ENCODE data around the gene BECN2. TPM values are rescaled to one million over a fixed set of nuclear protein-coding genes. Genes with fewer than 3 reads are reported as not detected.
A peak's percentile ranks its signal among the peaks of the same experiment; 100 is the strongest.

Gene BECN2
- total and polyA plus RNA-seq, 2 of the 13 experiments (the other 11 are each of a cell fraction or from before 2014, with no cell fraction given): not detected

GRCh38 chr1:241932845-241933244 lies 24.7 kb upstream of the BECN2 start:
- no peak overlapping the region for H3K27ac ChIP-seq (ENCODE audit: extremely low read length, insufficient read depth, low read length)
- no peaks in the 10 kb centered on the region for H3K79me2 ChIP-seq (ENCODE audit: insufficient read depth, low read length)
- intact Hi-C loops (cut with micrococcal nuclease; ENCODE audit: unreplicated experiment) (no loop called here), in situ Hi-C loops (cut with HindIII; ENCODE audit: extremely low pct_ligation_motif_present, low pct_unique_long_range_greater_than_20kb) (no loop called here)
- H3K4me3 ChIP-seq (replicated peaks in 1 of 3; ENCODE audit: insufficient read depth in 1 of 3, low read depth in 2 of 3, low read length in 3 of 3): no peak overlapping the region
- ChIA-PET CTCF (ENCODE audit: low intra/inter-chr PET ratio, low total read pairs) (no interaction called here), POLR2A (interaction anchor here (1.3 kb wide), 1 partner anchor 14 kb away, joined by 3 read pairs; no protein-coding TSS in a partner anchor)
- no peak for FAIRE-seq
- H3K4me2 ChIP-seq (ENCODE audit: low read depth, low read length): no peak overlapping the region
- no peak overlapping the region for H3K9ac ChIP-seq (ENCODE audit: insufficient read depth, low read depth, low read length)
- no TSS peak for BruUV-seq (replicated peaks)
- H3K36me3 ChIP-seq (replicated peaks in 1 of 2; ENCODE audit: control insufficient read depth in 1 of 2, insufficient read depth in 2 of 2, low read length in 2 of 2): no peaks in the 10 kb centered on the region
- H4K20me1 ChIP-seq (ENCODE audit: insufficient read depth, low read length): no peaks in the 10 kb centered on the region
- ATAC-seq: peak; percentile 65
- no peaks in the 10 kb centered on the region for H3K9me3 ChIP-seq (ENCODE audit: low read length)
- WGBS (ENCODE audit: low lambda C conversion rate): no CpG with 5 or more reads among the region's 6 CpGs
- H3K4me1 ChIP-seq (ENCODE audit: insufficient read depth, low read length): peaks cover 7% of the 10 kb centered on the region; the same call in 1 of the 2 replicates
- H3K27me3 ChIP-seq (ENCODE audit: control insufficient read depth in 1 of 2, insufficient read depth in 2 of 2, low read length in 2 of 2): no peaks in the 10 kb centered on the region
- DNase-seq (ENCODE audit: low spot score): no peak
- H2AFZ ChIP-seq (ENCODE audit: low read length): no peak overlapping the region
- TF ChIP-seq, protein P1, sequence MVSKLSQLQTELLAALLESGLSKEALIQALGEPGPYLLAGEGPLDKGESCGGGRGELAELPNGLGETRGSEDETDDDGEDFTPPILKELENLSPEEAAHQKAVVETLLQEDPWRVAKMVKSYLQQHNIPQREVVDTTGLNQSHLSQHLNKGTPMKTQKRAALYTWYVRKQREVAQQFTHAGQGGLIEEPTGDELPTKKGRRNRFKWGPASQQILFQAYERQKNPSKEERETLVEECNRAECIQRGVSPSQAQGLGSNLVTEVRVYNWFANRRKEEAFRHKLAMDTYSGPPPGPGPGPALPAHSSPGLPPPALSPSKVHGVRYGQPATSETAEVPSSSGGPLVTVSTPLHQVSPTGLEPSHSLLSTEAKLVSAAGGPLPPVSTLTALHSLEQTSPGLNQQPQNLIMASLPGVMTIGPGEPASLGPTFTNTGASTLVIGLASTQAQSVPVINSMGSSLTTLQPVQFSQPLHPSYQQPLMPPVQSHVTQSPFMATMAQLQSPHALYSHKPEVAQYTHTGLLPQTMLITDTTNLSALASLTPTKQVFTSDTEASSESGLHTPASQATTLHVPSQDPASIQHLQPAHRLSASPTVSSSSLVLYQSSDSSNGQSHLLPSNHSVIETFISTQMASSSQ (IDR thresholded peaks at IDR 0.05; ENCODE audit: low read depth): no peak
- TF ChIP-seq, protein P1 (CRISPR knock-in tag; IDR thresholded peaks at IDR 0.05; ENCODE audit: borderline replicate concordance): no peak
- no peak for TF ChIP-seq SNAPC4 (CRISPR knock-in tag; IDR thresholded peaks at IDR 0.05)
- TF ChIP-seq MATR3 (CRISPR knock-in tag; IDR thresholded peaks at IDR 0.05): no peak
- TF ChIP-seq NCOA1 (CRISPR knock-in tag; IDR thresholded peaks at IDR 0.05): no peak
- TF ChIP-seq THRA (CRISPR knock-in tag; IDR thresholded peaks at IDR 0.05; ENCODE audit: borderline replicate concordance): no peak
- no peak for TF ChIP-seq DMAP1 (CRISPR knock-in tag; IDR thresholded peaks at IDR 0.05)
- TF ChIP-seq ZNF276 (CRISPR knock-in tag; IDR thresholded peaks at IDR 0.05; ENCODE audit: low read depth): no peak
- no peak for TF ChIP-seq KMT2A (CRISPR knock-in tag; IDR thresholded peaks at IDR 0.05)
- no peak for TF ChIP-seq KDM5A (IDR thresholded peaks at IDR 0.05; ENCODE audit: borderline replicate concordance, low read length)
- TF ChIP-seq NFE2 (CRISPR knock-in tag; IDR thresholded peaks at IDR 0.05): no peak
- TF ChIP-seq, protein P2, sequence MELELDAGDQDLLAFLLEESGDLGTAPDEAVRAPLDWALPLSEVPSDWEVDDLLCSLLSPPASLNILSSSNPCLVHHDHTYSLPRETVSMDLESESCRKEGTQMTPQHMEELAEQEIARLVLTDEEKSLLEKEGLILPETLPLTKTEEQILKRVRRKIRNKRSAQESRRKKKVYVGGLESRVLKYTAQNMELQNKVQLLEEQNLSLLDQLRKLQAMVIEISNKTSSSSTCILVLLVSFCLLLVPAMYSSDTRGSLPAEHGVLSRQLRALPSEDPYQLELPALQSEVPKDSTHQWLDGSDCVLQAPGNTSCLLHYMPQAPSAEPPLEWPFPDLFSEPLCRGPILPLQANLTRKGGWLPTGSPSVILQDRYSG (CRISPR knock-in tag; IDR thresholded peaks at IDR 0.05): no peak

Data from HepG2 (cell line).